GM13977 (cell line): ENCODE measurements around the gene DGAT2.

Experiments
- DNase-seq: peaks from one replicate; pipeline ENCODE4 v3.0.0; 2012; ENCODE audit warnings: low spot score
- in situ Hi-C: fragments of 300-500 bp; cut with MboI; formaldehyde crosslinking; loops from one replicate; pipeline ENCODE4 v1.12.0; 2022; ENCODE audit warnings: low sequenced_read_pairs, low pct_unique_long_range_greater_than_20kb, mixed read lengths, inconsistent platforms; ENCODE audit not compliant: unreplicated experiment
- TF ChIP-seq, protein P1 (sequence below): IDR thresholded peaks from 2 replicates; pipeline ENCODE4 v1.5.1; 2012; ENCODE audit warnings: mild to moderate bottlenecking, control low read depth; ENCODE audit not compliant: insufficient read depth; ENCODE audit errors: extremely low read depth, missing control alignments

The DGAT2 gene

DNA sequence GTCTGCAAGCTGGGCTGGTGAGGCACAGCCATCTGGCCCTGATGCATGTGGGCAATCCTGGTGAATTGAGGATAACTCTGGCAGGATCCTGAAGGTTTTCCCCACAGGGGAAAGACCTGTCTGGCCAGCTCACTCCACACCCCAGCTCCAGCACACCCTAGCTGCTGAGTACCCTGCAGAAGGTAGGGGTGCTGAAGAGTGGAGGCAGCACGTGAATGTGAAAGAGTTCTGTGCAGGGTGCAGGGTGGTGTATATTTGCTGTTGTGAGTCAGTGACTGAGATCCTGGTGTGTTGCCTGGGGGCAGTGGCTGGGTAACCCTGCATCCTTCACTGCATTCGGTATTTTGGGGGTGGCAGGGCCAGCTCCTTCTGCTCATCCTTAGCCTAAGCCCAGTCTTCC is 22.4 kb downstream of the DGAT2 start:
- no peak for DNase-seq
- in situ Hi-C loops, result no loop called here
- TF ChIP-seq, protein P1, sequence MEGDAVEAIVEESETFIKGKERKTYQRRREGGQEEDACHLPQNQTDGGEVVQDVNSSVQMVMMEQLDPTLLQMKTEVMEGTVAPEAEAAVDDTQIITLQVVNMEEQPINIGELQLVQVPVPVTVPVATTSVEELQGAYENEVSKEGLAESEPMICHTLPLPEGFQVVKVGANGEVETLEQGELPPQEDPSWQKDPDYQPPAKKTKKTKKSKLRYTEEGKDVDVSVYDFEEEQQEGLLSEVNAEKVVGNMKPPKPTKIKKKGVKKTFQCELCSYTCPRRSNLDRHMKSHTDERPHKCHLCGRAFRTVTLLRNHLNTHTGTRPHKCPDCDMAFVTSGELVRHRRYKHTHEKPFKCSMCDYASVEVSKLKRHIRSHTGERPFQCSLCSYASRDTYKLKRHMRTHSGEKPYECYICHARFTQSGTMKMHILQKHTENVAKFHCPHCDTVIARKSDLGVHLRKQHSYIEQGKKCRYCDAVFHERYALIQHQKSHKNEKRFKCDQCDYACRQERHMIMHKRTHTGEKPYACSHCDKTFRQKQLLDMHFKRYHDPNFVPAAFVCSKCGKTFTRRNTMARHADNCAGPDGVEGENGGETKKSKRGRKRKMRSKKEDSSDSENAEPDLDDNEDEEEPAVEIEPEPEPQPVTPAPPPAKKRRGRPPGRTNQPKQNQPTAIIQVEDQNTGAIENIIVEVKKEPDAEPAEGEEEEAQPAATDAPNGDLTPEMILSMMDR, result no peak

GRCh38 chr11:75792127-75792731 is 23.7 kb downstream of the DGAT2 start:
- in situ Hi-C loops, result no loop called here
- no peak for DNase-seq
- TF ChIP-seq, protein P1, result no peak

GRCh38 chr11:75792997-75793800 is 24.6 kb downstream of the DGAT2 start:
- in situ Hi-C loops, result no loop called here
- TF ChIP-seq, protein P1, result no peak
- no peak for DNase-seq

DNA sequence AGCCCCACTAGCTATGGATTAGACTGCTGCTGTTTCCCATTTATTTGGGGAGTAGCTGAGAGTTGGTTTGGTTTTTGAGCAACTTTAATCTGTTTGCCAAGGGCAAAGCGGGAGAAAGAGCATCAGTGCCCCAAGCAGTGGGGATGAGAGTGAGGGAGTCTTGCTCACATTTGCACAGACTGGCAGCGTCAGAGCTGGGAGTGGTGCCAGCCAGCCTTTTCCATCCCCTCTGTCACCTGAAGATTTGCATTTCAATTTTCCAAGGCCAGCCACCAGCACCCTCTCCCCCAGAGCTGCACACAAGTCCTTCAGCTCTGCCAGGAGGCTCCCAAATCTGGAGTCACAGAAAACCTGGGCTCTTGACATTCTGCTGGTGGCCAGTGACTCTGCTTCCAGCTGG is 25.4 kb downstream of the DGAT2 start:
- TF ChIP-seq, protein P1, result no peak

DNA sequence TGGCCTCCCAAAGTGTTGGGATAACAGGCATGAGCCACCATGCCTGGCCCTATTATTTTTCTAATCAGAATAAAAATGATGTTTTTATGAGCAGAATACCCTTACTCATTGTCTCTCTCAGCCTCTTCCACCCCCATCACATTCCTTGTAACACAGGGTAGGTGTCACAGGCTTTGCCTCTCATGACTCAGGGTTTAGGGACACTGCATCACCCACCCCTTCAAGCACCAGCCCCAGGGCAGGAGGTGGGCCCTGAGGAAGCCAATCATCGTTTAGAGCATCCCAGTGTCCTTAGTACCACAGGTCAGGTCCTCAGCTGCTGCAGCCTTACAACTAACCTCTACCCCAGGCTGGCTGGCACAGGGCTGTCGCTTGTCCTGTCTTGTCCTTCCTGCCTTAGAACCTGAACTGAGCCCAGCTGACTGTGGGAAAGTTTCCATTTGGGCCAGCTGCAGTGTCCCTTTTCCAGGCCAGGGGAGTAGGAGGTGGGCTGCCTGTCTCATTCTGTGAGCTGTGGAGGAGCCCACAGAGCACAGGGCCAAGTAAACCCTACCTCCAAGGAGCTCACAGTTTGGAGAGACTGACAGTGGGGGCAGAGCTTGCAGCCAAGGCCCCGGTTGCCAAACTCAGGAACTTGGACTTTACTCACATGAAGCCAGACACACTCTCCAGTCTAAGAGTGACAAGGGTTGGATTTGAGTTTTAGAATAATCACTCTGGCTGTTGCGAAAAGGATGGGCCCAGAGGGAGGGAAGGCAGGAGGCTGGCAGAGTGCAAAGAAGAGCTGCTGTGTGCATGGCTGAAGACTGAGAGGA is 26.9 kb downstream of the DGAT2 start:
- TF ChIP-seq, protein P1, result no peak
- no peak for DNase-seq
- in situ Hi-C loops, result no loop called here

More for the DNA sequence above, 25.4 kb downstream of the DGAT2 start:
- in situ Hi-C loops, result no loop called here
- no peak for DNase-seq

GRCh38 chr11:75796091-75796435 is 27.5 kb downstream of the DGAT2 start:
- DNase-seq, result no peak
- TF ChIP-seq, protein P1, result no peak
- in situ Hi-C loops, result no loop called here
